Measurements from ENCODE around the gene GATA6.
"Not testable (repeated sequence)": the region's sequence is repeated elsewhere in the genome, so short reads cannot be mapped to it uniquely, and the experiment has no call there.

GATA6 gene

DNA sequence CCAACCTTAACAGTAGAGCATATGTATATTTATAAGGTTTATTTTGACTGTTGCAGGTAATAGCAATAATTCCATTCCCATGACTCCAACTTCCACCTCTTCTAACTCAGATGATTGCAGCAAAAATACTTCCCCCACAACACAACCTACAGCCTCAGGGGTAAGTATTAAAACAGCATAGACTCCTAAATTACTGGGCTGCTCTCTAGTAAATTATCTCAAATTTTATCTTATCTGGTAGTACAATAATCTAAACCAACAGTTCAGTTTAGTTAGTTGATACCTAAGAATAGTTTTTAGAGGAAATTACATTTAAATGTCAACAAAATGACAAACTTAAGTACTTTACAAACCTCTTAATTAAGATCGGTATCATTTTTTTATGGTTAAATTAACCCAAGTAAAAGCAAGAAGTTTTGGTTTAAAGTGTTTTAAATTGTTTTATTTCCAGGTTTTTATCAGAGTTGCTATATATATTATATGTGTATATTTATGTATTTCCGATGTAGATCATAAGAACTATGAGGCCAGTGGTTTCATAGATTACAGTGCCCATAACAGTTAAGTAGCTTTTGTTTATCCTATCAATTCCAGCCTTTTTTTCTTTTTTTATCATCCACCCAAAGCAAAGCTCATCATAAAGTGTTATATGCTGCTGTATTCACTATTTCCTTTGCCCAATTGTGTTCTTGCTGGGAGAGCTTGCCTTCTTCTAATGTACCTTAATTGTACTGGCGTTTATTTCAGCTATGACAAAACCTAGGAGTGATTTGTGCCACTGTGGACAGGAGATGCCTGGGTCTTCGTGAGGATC lies 13.7 kb downstream of the GATA6 start:
- Histone ChIP-seq H3K27me3 (ENCODE audit: control insufficient read depth in 1 of 2, insufficient read depth in 2 of 2, low read length in 2 of 2) (peaks cover 0 to 6% of the 10 kb centered on the region in 2 donors), H3K27ac (ENCODE audit: low read length) (no peak overlapping the region), H3K4me1 (ENCODE audit: control insufficient read depth, insufficient read depth, low read length) (no peaks in the 10 kb centered on the region), H3K36me3 (ENCODE audit: control insufficient read depth in 2 of 2, insufficient read depth in 2 of 2, low read length in 2 of 2) (peaks cover 0 to 5% of the 10 kb centered on the region in 2 donors), H3K9me3 (ENCODE audit: control insufficient read depth in 2 of 2, low read length in 2 of 2) (no peaks in the 10 kb centered on the region), H3K4me3 (ENCODE audit: low read length in 2 of 2) (no peak overlapping the region), H3K9ac (ENCODE audit: low read length in 2 of 2) (no peak overlapping the region)

DNA sequence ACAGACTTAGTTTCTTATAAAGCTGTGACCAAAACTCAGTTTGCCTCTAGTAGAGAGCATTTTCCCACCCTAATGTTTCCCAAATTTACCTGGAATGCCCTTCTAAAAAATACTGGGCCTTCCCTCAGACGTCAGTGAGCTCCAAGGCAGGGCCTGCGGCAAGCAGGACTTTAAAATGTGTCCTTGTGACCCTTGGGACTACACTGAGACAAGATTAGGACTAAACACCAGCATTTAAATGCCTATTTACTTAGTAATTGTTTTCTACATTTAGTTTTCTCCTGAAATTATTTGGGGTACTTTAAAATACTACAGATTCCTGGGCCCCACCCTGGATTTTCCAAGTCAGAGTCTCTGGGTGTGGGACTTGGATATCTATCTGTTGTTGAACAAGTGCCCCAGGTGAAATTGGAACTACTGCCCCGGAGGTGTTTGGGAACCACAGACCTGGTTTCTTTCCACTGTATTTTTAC lies 14.3 kb downstream of the GATA6 start:
- Histone ChIP-seq H3K4me3 (ENCODE audit: low read length in 2 of 2) (no peak overlapping the region), H3K27ac (ENCODE audit: low read length) (no peak overlapping the region), H3K9ac (ENCODE audit: low read length in 2 of 2) (no peak overlapping the region), H3K4me1 (ENCODE audit: control insufficient read depth, insufficient read depth, low read length) (no peaks in the 10 kb centered on the region), H3K27me3 (ENCODE audit: control insufficient read depth in 1 of 2, insufficient read depth in 2 of 2, low read length in 2 of 2) (no peaks in the 10 kb centered on the region), H3K36me3 (ENCODE audit: control insufficient read depth in 2 of 2, insufficient read depth in 2 of 2, low read length in 2 of 2) (peaks cover 0 to 5% of the 10 kb centered on the region in 2 donors), H3K9me3 (ENCODE audit: control insufficient read depth in 2 of 2, low read length in 2 of 2) (no peaks in the 10 kb centered on the region)

DNA sequence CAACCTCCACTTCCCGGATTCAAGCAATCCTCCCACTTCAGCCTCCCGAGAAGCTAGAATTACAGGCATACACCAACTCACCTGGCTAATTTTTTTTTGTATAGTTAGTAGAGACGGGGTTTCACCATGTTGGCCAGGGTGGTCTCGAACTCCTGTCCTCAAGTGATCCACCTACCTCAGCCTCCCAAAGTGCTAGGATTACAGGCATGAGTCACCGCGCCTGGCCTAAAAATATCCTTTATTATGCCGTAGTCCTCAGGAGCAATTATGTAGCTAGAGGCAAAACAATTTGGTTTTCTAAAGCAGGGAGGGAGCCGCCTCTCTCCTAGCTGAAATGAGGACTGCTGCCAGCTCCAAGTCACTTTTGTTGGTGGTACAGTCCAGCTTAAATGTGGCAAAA lies 15.2 kb downstream of the GATA6 start:
- not testable (repeated sequence) for H3K4me3 ChIP-seq (ENCODE audit: low read length in 2 of 2); H3K4me1 ChIP-seq (ENCODE audit: control insufficient read depth, insufficient read depth, low read length); H3K9me3 ChIP-seq (ENCODE audit: control insufficient read depth in 2 of 2, low read length in 2 of 2); H3K9ac ChIP-seq (ENCODE audit: low read length in 2 of 2); H3K27me3 ChIP-seq (ENCODE audit: control insufficient read depth in 1 of 2, insufficient read depth in 2 of 2, low read length in 2 of 2); H3K27ac ChIP-seq (ENCODE audit: low read length); H3K36me3 ChIP-seq (ENCODE audit: control insufficient read depth in 2 of 2, insufficient read depth in 2 of 2, low read length in 2 of 2)

DNA sequence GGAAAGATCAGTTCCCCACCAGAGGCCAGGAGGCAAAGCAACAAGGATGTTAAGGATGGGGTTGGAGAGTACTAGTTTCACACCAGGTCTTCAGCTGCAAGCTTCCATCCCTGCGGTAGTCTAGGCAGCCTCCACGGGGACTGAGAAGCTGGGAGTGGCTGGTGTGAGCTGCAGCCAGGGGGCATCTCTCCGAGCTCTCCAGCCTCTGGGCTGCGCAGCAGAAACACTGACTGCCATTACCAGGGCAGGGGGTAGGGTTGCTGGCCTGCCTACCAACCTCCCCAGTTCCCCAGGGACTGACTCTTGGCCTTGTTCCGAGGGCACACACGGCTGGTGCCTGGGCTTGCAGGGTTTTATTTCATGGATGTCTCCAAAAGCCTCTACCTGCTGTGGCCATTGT lies 15.9 kb downstream of the GATA6 start:
- Histone ChIP-seq H3K36me3 (ENCODE audit: control insufficient read depth in 2 of 2, insufficient read depth in 2 of 2, low read length in 2 of 2) (peaks cover 0 to 5% of the 10 kb centered on the region in 2 donors), H3K4me3 (ENCODE audit: low read length in 2 of 2) (no peak overlapping the region)

GRCh38 chr18:22185771-22186386 lies 16.5 kb downstream of the GATA6 start:
- Histone ChIP-seq H3K27ac (ENCODE audit: low read length) (no peak overlapping the region), H3K27me3 (ENCODE audit: control insufficient read depth in 1 of 2, insufficient read depth in 2 of 2, low read length in 2 of 2) (no peaks in the 10 kb centered on the region), H3K9ac (ENCODE audit: low read length in 2 of 2) (no peak overlapping the region), H3K4me1 (ENCODE audit: control insufficient read depth, insufficient read depth, low read length) (no peaks in the 10 kb centered on the region), H3K9me3 (ENCODE audit: control insufficient read depth in 2 of 2, low read length in 2 of 2) (no peaks in the 10 kb centered on the region), H3K36me3 (ENCODE audit: control insufficient read depth in 2 of 2, insufficient read depth in 2 of 2, low read length in 2 of 2) (peaks cover 0 to 5% of the 10 kb centered on the region in 2 donors), H3K4me3 (ENCODE audit: low read length in 2 of 2) (no peak overlapping the region)

More for the DNA sequence above, 15.9 kb downstream of the GATA6 start:
- H3K9ac ChIP-seq (ENCODE audit: low read length in 2 of 2): no peak overlapping the region
- H3K9me3 ChIP-seq (ENCODE audit: control insufficient read depth in 2 of 2, low read length in 2 of 2): no peaks in the 10 kb centered on the region
- H3K27ac ChIP-seq (ENCODE audit: low read length): no peak overlapping the region
- no peaks in the 10 kb centered on the region for H3K4me1 ChIP-seq (ENCODE audit: control insufficient read depth, insufficient read depth, low read length)
- H3K27me3 ChIP-seq (ENCODE audit: control insufficient read depth in 1 of 2, insufficient read depth in 2 of 2, low read length in 2 of 2): no peaks in the 10 kb centered on the region

DNA sequence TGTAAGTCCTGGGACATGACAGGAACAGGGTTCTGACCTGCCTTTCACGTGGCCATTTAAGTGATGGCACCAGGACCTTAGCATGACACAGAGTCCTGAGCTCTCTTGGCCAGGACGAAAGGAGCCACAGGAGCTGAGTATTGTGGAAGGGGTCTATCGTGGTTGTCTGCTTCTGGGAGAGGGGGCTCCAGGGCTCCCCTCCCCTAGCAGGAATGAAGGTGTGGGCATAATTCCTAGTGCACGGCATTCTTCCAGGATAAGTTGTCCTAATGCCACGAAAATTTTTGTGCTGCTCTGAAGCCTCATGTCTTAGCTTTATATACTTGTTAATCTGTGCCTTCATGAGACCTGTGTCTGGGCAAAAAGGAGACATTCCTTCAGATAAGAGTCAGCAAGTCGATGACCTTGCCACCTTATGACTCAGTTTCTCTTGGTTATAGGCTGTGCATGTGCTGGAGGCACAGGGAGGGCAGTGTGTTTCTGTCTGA lies 17.1 kb downstream of the GATA6 start:
- no peaks in the 10 kb centered on the region for H3K27me3 ChIP-seq (ENCODE audit: control insufficient read depth in 1 of 2, insufficient read depth in 2 of 2, low read length in 2 of 2)
- no peaks in the 10 kb centered on the region for H3K9me3 ChIP-seq (ENCODE audit: control insufficient read depth in 2 of 2, low read length in 2 of 2)
- peaks cover 0 to 5% of the 10 kb centered on the region in 2 donors for H3K36me3 ChIP-seq (ENCODE audit: control insufficient read depth in 2 of 2, insufficient read depth in 2 of 2, low read length in 2 of 2)
- no peak overlapping the region for H3K9ac ChIP-seq (ENCODE audit: low read length in 2 of 2)
- H3K4me3 ChIP-seq (ENCODE audit: low read length in 2 of 2): no peak overlapping the region
- peaks cover under 1% of the 10 kb centered on the region for H3K4me1 ChIP-seq (ENCODE audit: control insufficient read depth, insufficient read depth, low read length)
- no peak overlapping the region for H3K27ac ChIP-seq (ENCODE audit: low read length)

- Histone ChIP-seq H3K36me3 (ENCODE audit: control insufficient read depth in 2 of 2, insufficient read depth in 2 of 2, low read length in 2 of 2) (peaks cover 0 to 5% of the 10 kb centered on the region in 2 donors), H3K27ac (ENCODE audit: low read length) (no peak overlapping the region), H3K9me3 (ENCODE audit: control insufficient read depth in 2 of 2, low read length in 2 of 2) (no peaks in the 10 kb centered on the region), H3K4me3 (ENCODE audit: low read length in 2 of 2) (no peak overlapping the region), H3K9ac (ENCODE audit: low read length in 2 of 2) (no peak overlapping the region), H3K4me1 (ENCODE audit: control insufficient read depth, insufficient read depth, low read length) (peaks cover 5% of the 10 kb centered on the region), H3K27me3 (ENCODE audit: control insufficient read depth in 1 of 2, insufficient read depth in 2 of 2, low read length in 2 of 2) (no peaks in the 10 kb centered on the region)
These were observed 19.3 kb downstream of the GATA6 start for GRCh38 chr18:22188559-22189267.

DNA sequence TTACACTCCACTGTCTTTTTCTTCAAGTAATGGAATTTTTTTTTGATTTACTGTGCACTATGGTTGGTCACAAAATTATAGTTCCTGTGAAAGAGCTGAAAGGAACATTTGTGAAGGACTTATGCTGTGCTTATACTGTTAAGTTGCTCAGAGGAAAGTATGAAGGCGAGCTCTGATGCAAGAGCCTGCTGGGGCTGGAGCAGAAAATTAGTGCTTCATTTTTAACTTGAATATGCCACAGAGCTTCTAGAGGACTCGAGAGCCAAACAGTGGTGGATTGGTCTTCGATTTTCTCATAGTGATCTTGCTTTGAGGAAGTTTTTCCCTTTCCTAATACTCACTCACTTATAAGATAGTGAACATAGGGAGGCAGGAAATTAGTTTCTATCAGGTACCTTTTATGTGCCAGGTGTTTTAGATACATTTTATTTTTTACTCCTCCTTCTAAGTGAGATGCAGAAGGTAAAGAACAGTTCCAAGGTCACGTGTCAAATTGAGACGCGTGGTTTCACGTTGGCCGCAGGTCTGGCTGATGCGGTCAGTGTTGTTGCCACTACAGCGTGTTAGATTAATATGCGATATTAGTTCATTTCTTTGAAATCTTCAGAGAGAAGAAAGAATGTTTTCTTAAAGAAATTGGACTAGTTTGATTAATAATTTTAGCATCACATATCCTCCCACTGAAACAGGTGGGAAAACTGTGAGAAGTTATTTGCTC lies 20.2 kb downstream of the GATA6 start:
- no peaks in the 10 kb centered on the region for H3K9me3 ChIP-seq (ENCODE audit: control insufficient read depth in 2 of 2, low read length in 2 of 2)
- H3K27ac ChIP-seq (ENCODE audit: low read length): no peak overlapping the region
- H3K9ac ChIP-seq (ENCODE audit: low read length in 2 of 2): no peak overlapping the region
- no peaks in the 10 kb centered on the region for H3K27me3 ChIP-seq (ENCODE audit: control insufficient read depth in 1 of 2, insufficient read depth in 2 of 2, low read length in 2 of 2)
- no peak overlapping the region for H3K4me3 ChIP-seq (ENCODE audit: low read length in 2 of 2)
- peaks cover 0 to 5% of the 10 kb centered on the region in 2 donors for H3K36me3 ChIP-seq (ENCODE audit: control insufficient read depth in 2 of 2, insufficient read depth in 2 of 2, low read length in 2 of 2)
- peaks cover 6% of the 10 kb centered on the region for H3K4me1 ChIP-seq (ENCODE audit: control insufficient read depth, insufficient read depth, low read length)

GRCh38 chr18:22191346-22191695 lies 21.9 kb downstream of the GATA6 start:
- Histone ChIP-seq H3K36me3 (ENCODE audit: control insufficient read depth in 2 of 2, insufficient read depth in 2 of 2, low read length in 2 of 2) (peaks cover 0 to under 1% of the 10 kb centered on the region in 2 donors), H3K4me1 (ENCODE audit: control insufficient read depth, insufficient read depth, low read length) (peaks cover 6% of the 10 kb centered on the region), H3K27me3 (ENCODE audit: control insufficient read depth in 1 of 2, insufficient read depth in 2 of 2, low read length in 2 of 2) (no peaks in the 10 kb centered on the region), H3K27ac (ENCODE audit: low read length) (peak overlapping the region; percentile 37), H3K9me3 (ENCODE audit: control insufficient read depth in 2 of 2, low read length in 2 of 2) (no peaks in the 10 kb centered on the region), H3K4me3 (ENCODE audit: low read length in 2 of 2) (no peak overlapping the region), H3K9ac (ENCODE audit: low read length in 2 of 2) (no peak overlapping the region)

DNA sequence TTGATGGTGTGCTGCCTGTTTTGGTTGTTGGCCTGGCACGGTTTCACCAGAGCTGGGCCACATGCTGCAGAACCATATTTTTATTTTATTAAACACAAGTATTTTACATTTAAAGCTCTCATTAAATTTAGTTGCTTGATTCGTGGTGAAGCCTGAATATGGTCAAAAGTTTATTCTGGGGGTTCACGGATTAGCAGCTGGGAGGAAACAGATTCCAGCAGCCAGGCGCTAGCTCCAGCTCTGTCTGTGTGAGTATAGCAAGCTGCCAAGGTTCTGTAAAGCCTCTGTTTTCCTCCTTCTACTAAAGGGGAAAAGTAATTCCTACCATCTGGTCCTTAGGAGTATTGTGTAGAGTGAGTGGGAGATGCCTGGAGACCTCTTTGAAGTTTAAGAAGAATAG lies 22.5 kb downstream of the GATA6 start:
- H3K9ac ChIP-seq (ENCODE audit: low read length in 2 of 2): no peak overlapping the region
- no peaks in the 10 kb centered on the region for H3K9me3 ChIP-seq (ENCODE audit: control insufficient read depth in 2 of 2, low read length in 2 of 2)
- H3K27me3 ChIP-seq (ENCODE audit: control insufficient read depth in 1 of 2, insufficient read depth in 2 of 2, low read length in 2 of 2): no peaks in the 10 kb centered on the region
- peaks cover 6% of the 10 kb centered on the region for H3K4me1 ChIP-seq (ENCODE audit: control insufficient read depth, insufficient read depth, low read length)
- no peaks in the 10 kb centered on the region for H3K36me3 ChIP-seq (ENCODE audit: control insufficient read depth in 2 of 2, insufficient read depth in 2 of 2, low read length in 2 of 2)
- no peak overlapping the region for H3K4me3 ChIP-seq (ENCODE audit: low read length in 2 of 2)
- peak overlapping the region; percentile 37 for H3K27ac ChIP-seq (ENCODE audit: low read length)
